HG03025 (cell line): ENCODE results near the gene ITSN1.

Experiments
- ATAC-seq: cut with Tn5 transposase; IDR thresholded peaks from one replicate; pipeline ENCODE4 v1.9.1; 2021; ENCODE audit warnings: mild to moderate bottlenecking, moderate library complexity; ENCODE audit not compliant: unreplicated experiment, low FRiP score

The ITSN1 gene

DNA sequence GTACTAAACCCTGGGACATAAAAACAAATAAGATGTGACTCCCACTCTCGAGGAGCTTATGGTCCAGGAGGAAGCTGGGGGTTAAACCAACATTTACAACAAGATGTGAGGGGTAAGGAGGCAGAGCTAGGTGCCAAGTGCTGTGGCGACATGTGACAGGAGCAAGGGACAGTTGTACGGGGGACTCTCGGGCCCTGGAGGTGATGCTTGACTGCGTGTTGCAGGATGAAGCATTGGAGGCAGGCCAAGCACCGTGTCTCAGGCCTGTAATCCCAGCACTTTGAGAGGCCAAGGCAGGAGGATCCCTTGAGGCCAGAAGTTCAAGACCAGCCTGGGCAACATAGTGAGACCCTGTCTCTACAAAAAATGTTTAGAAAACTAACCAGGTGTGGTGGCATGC is 236.5 kb downstream of the ITSN1 start:
- no peak for ATAC-seq

DNA sequence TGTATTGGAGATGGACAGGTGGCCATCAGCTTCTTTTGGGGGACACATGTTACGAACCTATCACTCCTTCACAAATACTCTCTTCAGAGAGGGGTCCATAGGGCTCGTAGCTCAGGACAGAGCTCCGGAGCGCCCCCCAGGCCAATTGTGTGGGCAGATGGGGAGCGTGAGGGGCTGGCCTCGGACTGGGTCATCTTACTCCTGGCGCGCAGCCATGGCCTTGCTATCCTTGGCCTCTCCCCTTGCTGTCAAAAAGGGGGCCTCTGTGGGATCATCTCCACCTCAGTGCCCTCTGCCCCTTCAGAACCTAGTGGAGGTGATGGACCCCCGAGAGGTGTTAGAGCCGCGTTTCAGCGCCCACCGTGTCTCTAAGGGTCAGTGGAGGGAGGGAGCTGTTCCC is 238.3 kb downstream of the ITSN1 start:
- no peak for ATAC-seq

DNA sequence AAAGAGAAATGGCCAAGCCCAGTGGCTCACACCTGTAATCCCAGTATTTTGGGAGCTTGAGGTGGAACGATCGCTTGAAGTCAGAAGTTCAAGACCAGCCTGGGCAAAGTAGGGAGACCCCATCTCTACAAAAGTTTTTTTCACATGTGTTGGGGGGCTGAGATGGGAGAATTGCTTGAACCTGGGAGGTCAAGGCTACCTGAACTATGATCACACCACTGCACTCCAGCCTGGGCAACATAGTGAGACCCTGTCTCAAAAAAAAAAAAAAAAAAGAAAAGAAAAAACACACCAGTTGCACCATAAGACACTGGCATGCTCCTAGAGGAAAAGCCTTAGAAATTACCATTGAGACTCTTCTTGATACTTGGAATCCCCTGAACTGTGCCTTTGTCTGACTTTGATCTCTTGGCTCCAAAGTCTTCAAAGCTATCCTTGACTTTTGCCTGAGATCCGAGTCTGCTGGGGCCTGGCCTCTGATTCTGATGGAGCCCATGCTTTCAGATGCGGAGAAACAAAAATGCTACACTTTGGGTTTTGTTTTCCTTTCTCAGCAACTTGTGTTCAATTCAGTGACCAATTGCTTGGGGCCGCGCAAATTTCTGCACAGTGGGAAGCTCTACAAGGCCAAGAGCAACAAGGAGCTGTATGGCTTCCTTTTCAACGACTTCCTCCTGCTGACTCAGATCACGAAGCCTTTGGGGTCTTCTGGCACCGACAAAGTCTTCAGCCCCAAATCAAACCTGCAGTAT is 239.6 kb downstream of the ITSN1 start:
- ATAC-seq, result no peak

DNA sequence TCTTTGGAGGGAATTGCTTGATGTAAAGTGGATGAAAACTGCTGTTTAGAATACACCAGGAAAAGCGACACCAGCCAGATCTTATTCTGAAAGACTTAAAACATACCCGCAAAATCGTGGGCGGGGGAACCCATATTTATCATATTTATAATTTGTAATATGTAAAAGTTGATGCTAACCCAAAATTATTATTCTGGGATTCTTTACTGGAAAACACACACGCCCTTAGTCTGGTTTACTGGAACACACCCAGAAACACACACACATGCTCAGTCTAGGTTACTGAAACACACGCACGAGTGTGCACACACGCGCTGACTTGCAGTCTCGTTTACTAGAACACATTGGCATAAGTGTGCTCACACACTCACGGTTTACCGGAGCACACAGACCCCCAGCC is 240.8 kb downstream of the ITSN1 start:
- no peak for ATAC-seq

DNA sequence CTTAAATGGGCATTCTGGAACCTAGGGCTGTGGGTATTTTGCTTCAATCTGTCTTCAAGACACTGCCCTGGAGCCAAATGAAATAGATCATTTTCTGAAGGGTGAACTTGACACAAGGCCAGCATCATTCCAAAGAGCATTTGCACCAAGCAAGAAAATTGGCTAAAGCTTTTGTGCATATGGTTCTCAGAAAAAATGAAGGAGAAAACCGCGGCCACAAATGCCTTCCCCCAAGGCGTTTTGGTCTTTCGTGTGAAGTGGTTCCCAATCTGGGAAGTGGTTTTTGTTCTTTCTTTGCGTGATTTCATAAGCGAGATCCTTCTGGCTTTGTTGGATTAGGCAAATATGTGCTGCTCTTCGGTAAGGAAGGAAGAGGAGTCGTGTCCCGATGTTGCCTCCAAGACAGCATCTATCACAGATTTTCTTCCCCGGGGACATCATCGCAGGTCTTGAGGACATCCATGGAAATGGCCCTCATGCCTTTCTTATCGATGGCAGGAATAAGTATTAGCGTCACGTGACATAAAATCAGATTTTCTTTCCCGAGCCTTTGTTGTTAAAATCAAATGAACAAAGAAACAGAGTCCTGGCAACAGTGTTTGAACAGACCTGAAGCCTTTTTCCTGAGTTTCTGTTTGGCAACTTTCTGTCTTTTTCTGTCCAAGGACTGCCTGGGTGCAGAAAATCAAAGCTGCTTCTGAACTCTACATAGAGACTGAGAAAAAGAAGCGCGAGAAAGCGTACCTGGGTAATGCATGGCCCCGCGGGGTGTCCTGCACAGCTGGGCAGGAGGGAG is 242.3 kb downstream of the ITSN1 start:
- no peak for ATAC-seq

DNA sequence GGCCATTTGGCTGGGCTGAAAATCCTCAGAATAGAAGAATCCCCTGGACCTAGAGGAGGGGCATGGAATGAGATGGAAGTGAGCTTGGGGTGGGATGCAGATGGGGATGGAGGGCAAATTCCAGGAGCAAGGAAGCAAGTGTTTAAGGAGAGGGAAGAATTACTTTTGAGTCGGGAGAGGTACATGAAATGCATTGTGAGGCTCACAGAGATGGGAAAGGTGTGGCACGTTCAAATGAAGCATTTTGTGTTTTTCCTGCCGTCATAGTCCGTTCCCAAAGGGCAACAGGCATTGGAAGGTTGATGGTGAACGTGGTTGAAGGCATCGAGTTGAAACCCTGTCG is 242.8 kb downstream of the ITSN1 start:
- no peak for ATAC-seq

DNA sequence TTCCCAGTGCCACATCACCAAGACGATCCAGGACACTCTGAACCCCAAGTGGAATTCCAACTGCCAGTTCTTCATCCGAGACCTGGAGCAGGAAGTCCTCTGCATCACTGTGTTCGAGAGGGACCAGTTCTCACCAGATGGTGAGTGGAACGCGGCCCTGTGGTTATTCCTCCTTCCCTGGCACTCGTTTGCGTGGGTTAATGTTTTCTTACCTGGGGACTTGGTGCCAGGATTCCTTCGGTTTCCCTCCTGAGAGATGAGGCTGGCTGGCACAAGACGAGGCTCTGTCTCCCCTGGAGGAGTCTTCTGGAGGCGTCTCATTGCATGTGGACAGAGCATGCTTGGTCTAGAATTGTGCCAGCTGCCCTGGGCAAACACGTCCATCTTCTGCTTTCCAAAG is 244.0 kb downstream of the ITSN1 start:
- ATAC-seq, result no peak

DNA sequence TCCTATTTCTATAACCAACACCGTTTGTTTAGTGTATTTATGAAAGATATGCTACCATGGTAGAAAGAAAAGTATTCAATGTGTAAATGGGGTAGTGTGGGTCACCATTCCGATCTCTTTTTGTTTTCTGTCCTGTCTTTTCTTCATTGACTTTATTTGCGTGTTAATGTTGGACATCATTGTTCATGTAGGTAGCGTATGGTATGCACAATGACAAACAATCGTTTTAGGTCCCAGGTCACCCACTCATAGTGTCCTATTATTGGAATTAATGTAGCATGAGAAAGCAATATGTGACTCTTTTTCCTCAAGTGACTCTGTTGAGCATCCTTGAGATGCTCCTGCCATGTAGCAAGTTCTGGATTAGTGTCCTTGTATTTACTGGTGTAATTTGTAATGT is 247.9 kb downstream of the ITSN1 start:
- ATAC-seq, result no peak

DNA sequence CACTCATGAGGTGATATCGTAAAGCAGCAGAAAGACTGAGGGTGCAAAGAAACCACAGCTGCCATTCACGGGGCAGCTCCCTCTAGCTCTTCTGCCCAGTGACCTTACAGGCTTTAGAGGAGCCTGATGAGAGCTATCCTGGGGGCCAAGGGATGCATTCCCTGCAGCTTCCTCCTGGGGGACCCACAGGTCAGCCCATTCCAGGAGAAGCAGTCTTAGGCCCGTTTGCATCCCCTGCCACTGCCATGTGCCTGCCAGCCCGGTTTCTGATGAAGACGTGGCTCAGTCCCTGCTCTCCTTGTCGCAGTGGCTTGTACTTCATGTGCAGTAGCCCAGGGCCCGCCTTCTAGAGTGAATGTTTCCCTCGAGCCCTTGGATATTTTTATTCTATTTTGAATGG is 250.6 kb downstream of the ITSN1 start:
- no peak for ATAC-seq

DNA sequence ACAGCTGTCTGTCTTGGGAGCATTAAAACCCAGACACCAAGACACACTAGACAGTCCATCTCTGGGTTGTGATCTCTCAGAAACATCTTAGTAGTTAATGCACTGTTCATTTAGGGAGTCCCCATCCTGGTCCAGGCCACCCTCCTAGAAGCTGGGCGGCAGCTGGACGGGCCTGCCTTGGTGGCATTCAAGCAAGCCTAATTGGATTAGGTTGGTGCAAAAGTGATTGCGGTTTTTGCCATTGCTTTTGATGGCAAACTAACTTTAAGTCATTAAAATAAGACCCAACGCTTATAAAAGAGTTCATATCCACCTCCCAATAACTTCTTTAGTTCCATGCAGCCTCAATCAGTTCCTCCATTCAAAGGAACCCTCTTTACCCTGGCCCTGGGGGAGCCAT is 251.6 kb downstream of the ITSN1 start:
- no peak for ATAC-seq

DNA sequence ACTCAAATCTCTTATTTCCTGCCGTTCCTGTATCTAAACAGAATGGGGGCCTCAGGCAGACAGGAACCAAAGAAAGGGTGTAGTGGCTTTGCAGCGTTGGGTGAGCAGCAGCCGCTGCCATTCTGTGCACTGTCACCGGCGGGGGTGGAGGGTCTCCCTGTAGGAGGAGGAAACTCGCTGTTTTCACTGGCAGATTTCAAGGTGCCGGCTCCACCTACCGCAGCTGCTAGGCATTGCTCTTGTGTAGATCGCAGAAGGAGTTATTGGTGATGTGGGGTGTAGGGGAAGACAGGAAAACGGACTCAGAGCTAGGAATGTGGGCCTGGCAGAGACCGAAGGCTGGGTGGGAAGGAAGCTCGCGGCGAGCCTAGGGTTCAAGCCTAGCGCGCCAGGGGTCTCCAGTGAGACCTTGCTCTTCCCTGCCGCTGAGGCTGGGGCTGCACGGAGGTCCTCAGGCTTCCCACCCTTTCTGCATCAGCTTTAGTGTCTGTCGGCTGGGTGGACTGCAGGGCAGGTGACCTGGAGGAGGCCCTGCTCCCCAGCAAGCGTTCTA is 252.5 kb downstream of the ITSN1 start:
- ATAC-seq, result no peak

DNA sequence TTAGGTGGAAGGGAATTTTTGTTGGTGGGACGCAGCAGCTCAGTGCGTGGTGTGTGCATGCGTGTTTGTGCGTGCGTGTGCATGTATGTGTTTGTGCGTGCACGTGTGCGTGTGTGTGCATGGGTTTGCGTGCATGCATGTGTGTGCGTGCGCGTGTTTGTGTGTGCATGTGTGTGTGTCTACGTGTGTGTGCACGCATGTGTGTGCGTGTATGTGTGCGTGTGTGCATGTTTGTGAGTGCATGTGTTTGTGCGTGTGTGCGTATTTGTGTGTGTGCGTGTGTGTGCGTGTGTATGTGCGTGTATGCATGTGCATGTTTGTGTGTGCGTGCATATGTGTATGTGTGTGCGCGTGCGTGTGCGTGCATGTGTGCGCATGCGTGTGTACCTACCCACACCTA is 253.1 kb downstream of the ITSN1 start:
- no peak for ATAC-seq

DNA sequence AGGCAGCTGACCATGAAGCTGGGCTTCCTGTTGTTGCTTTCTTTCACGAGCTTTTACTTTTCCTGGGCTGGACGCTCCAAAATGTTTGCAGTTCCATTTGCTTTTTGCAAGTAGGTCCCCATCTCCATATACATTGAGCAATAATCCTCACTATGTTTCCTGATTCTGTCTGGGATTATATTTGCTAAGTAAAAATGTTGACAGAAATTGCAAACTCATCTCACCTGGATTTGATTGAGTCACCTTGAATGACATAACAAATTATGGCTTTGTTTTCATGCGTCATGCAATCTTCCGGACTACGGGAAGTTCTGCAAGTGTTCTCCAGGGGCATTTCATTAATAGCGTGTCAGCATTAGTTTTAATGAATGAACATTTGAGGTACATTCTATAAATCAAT is 254.4 kb downstream of the ITSN1 start:
- no peak for ATAC-seq

DNA sequence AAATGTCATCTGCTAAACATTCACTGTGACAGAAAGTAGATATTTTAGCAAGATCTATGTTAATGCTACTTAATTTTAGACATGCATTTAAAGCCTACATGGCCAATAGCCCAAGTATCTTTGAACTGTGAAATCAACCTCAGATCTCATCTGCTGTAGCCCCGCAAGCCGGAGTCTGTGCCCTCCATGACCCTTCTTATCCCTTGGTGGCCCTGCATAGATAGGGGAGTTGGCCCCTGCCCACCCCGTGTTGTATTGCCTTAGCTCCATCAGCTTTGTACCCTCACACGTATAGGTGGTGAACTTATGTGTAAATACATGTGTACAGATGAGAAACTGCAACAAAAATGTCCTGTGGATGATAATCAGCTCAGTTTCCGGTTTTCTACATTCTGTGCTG is 254.8 kb downstream of the ITSN1 start:
- no peak for ATAC-seq

DNA sequence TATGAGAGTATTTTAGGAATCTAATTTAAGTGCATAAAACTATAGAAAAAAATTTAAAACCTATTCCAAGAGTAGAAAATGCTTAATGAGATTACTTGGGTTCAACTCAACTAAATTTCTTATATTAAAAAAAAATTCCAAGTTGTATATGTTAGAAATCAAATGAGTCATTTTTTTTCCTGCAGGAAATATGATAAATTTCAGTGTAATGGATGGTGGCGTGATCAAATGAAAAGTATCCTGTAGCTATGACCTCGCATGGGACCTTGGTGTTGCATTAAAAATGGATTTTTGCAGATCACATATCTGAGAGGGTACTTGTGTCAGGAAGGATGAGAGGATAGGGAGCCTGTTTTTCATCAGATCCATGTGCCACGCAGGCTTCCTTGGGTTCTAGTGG is 255.4 kb downstream of the ITSN1 start:
- no peak for ATAC-seq

DNA sequence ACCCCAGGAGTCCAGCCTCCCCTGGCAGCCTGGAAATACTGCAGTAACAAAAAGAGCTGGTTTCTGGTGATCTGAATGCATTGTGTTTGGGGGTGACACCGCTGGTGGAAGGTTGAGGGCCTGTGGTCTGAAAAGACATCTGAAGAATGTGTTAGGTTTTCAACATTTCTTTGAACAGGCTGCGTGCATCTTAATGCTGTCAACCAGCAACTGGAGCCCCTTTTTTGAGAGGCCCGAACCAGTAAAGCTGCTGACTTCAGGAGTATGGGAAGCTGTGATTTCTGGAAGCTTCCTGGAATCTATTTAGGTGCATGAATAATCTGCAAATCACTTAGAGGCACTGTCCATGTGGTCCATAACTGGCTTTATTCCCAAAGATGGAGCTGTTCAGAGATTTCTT is 256.3 kb downstream of the ITSN1 start:
- ATAC-seq, result no peak

DNA sequence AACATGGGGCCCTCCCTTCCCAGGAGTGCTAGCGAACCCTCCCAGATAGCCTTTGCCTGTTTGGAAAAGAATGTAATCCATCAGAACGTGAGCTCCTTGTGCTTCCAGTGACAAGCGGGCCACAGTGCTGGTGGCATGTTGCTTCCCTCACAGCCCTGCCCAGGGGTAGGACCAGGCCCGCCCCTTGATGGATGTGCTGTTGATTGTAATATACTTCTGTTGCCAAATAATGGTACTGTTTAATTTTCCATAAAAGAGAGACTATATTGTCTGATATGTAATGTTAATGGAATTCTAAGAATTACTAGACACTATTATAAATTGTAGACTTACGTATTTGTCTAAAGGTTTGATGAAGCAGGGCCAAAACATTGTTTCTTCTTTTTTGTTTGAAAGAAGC is 256.9 kb downstream of the ITSN1 start:
- ATAC-seq, result no peak

DNA sequence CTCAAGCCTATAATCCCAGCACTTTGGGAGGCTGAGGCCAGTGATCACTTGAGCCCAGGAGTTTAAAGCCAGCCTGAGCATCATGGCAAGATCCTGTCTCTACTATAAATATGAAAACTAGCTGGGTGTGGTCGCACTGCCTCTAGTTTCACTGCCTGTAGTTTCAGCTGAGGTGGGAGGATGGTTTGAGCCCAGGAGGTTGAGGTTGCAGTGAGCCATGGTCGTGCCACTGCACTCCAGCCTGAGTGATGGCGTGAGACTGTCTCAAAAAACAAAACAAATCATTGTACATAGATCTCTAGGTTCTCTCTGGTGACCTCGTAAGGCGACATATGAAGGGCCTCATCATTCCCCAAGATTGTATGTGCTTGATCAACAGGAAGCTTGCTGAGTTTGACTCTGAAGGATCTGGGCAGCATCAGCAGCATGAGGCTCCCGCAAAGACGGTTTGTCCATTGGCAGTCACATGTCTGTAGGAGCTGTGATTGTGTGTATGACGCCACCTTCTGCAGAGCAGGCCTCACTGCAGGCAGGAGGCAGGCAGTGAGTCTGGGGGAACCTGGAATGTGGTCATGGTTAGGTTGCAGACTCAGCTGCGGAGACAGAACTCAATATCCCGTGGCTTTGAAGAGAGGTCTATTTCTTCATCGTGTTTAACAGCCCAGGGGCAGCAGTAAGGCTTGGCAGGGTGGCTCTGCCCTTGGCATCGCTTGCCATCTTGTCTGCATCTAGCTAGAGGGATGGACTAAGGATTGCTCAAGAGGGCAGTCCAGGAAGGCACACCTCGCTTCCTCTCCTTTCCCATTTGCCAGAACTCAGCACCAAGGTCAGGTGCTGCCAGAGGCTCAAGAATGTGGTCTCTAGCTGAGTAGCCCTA is 259.3 kb downstream of the ITSN1 start:
- ATAC-seq, result no peak

DNA sequence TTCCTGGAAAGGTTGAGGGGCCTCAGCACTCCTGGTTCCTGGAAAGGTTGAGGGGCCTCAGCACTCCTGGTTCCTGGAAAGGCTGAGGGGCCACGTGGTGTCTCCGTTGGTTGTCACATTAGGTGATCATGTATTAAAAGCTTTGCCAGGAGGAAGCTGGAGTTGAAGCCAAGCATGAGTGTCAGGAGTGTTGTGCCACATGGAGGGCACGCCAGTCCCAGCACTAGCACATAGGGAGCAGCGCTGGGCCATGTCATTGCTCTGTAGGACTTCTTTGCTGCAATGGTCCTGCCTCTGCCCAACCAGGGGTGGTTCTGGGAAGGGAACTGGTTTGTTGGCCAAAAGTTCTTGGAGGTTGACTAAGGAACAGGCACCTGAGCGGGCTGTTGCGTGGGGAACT is 260.0 kb downstream of the ITSN1 start:
- ATAC-seq, result no peak

DNA sequence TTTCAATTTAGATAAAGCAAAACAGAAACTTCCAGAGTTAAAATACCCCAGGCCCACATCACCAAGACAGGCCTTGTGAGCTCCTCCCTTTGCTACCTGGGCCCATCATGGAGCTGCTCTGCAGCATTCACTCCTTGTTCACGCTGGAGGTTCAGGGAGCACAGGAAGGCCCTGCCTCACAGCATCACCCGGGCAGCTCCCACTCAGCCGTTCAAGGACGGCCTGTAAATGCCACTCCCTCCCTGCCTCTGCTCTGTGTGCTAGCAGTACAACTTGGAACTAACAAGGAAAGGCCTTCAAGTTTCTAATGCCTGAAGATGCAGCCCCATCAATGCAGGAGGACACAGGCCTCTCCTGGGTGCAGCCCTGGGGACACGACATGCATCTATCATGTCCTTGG is 261.7 kb downstream of the ITSN1 start:
- ATAC-seq, result no peak

DNA sequence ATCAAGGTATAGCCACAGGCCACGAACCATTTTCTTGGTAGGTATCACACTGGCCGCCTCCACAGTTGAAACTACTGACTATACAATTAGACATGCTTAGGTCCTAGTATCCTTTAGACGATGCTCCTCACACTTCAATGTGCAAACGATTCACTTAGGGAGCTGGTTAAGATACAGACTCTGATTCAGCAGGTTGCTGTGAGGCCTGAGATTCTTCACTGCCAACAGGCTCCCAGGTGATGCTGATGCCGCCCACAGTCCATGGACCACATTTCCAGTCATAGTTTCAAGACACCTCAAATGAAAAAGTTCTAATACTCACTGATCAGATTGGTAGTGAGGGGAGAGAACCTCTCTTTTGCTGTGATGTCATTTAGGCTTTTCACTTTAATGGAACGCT is 266.5 kb downstream of the ITSN1 start:
- no peak for ATAC-seq
